ENCODE data around the gene CRPPA.
"Not testable (repeated sequence)": the region's sequence is repeated elsewhere in the genome, so short reads cannot be mapped to it uniquely, and the experiment has no call there.

The CRPPA gene

DNA sequence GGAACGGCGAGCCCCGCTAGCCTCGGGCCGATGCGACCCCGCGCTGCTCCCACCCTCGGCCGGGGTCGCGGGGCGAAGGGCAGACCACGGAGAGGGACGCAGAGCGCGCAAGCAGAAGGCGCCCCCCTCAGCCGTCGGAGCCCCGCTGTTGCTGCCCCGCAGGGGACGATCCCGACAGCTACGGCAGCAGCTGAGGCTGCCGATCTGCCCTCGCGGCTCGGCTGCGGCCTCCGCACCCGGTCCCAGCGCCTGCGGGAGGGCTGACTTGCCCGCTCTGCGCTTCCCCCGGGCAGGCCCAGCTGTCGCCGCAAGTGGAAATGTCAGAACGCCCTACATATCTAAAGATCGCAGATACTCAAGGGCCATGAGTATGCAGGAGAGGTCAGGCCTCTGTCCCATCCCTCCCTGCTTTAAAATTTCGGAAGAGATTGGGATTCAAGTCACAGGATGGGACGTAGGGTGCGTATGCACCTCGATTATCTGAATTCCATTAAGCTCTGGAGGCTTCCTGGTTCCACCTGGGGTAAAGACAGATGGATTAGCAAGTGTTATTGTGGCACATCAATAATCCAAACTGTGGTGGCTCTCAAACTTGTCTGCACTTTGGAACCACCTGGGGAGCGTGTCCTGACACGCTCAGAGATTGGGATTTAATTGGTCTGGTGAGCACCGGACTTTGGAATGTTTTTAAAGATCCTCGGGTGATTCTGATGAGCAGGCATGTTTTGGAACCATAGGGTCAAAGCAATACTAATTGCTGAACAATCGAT lies at the start of gene CRPPA:
Gene CRPPA, minus strand, starts transcription at position 206 of the 770 bp plus-strand sequence. CDS start 216 bp downstream, outside the sequence.
- peak; percentile 17 to 21 for DNase-seq (ENCODE audit: low read depth in 2 of 2)

DNA sequence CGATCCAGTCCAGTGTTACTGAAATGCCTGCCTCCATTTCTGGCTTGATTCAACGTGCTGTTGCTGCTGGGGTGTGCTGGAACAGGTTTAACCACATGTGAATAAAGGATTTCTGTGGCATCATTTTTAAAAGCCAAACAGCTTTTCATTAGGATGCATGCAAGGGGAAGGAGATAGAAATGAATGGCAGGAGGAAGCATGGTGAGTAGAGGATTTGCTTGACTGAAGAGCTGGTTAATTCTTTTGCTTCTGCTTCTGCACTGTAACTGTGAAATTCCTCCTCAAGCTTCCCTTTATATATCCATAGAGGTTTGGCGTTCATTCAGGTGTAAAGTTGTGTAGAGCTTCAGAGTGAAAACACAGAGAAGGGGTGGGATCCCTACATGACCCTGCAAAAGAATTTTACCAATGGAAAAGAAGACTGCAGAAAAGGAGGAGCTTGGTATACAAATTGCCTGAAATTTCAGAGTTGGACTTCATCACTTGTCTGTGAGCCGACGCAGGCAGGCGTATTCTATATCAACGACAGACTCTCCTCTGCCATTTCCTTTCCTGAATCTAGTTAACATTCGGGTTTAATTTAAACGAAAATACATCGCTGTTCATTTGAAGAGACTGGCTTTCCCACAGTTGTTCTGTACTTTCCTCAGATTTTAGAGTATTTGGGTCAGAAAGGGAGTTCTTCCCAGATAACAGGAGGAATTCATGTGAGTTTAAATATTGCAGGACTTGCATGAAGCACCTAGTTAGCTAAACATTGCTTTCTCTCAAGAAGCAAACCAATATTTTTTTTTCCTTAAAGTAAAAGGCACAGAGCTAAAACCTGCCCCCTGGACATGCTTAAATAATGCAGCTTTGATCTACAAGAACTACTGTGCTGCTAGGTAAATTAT lies 44.4 kb upstream of the CRPPA start, which contains the start of gene SOSTDC1:
Gene SOSTDC1, minus strand, starts transcription at position 270 of the 893 bp plus-strand sequence. Its CDS starts 70 bp downstream, at position 200.
- DNase-seq (ENCODE audit: low read depth in 2 of 2), result no peak

DNA sequence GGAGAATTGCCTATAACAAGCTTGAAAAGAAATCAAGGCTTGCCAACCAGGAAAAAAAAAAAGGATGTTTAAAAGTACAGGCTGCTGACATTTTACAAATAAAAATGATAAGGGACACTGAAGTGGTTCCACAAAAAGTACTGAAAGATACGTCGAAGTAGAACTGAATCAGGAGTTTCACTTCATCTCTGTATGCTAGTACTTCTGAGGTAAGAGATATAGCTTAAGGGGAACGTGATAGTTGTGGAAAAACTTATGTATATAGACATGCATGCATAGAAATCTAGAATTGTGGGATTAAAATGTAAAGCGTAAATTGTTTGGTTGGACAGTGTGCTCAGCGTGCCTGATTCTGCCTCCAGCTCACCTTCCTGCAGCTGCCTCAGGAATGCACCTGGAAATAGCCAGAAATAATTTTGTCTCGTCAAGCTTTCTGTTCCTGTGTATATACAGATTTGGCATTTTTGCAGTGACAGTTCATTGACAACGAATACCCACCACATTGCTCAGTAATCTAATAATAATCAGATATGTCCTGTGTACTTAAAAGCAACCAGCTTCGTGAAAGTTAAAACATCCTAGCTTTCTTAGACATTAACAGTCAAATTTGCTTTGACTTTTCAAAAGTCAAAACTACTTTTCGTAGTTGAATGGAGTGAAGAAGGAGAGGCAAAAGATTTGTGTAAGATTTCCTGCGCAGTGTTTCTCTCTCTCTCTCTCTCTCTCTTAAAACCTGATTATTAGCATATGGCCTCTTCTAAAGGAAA lies 42.8 kb upstream of the CRPPA start:
- no peak for DNase-seq (ENCODE audit: low read depth in 2 of 2)

DNA sequence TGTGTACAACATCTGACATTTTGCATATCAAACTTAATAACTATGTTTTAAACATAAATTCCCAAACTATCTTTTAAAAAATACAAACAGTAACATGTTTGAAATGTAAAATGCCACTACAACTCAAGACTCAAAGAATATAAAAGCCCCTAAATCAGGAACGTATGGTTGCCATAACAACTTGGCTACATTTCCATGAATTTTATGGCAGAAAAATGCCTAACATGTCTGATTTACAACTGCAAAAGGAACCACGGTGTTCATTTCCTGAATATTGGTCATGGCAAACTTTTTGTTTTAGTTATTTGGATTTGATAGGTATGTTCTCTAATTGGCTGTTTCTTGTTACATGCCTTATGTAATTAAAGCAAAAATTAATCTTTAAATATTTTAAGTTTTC lies 42.2 kb upstream of the CRPPA start:
- no peak for DNase-seq (ENCODE audit: low read depth in 2 of 2)

DNA sequence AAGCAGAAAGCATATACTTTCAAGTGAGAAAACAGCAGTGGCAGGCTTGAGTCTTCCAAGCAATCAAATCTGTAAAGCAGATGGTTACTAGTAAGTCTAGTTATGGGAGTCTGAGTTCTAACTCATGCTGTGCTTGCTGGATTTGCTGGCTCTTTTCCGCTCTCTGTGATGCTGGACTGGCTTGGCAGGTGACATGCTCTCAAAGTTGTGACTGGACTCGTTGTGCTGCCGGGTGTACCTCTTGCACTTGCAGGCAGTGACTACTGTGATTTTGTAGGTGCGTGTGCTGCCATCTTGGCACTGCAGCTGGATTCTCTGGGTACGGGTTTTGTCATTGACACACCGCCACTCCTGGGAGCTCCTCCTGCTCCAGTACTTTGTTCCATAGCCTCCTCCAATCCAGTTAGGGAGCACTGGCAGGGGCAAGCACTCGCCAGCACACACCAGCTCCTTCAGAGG lies 41.1 kb upstream of the CRPPA start:
- DNase-seq (ENCODE audit: low read depth in 2 of 2), result no peak

DNA sequence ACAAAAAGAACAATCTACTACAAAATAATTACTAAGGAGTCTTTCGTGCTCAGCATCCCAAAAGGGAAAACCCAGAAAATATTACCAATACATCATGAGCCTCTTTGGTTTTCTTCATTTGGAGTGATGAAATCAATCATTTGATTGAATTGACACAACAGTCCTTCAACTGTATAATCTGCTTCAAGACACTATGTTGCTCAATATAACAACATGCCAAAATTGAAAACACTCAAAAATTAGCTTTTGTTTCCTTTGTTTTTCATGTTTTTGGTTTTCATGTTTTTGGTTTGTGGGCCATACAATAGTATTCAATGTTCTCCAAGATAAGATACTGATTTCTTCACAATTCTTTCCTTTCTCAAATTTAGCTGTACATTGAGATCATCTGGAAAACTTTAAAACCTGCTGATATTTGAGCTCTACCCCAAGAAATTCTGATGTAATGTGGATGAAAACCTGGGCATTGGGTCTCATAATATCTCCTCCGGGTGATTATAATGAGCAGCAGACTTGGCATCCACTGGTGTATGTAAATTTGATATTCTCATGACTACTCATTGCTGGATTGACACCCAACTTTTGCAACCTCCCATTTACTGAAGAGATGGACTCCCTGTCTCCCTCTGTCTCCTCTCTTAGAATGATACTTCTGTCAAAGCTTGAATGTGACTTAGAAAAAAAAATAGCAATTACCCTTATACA lies 39.6 kb upstream of the CRPPA start:
- no peak for DNase-seq (ENCODE audit: low read depth in 2 of 2)

DNA sequence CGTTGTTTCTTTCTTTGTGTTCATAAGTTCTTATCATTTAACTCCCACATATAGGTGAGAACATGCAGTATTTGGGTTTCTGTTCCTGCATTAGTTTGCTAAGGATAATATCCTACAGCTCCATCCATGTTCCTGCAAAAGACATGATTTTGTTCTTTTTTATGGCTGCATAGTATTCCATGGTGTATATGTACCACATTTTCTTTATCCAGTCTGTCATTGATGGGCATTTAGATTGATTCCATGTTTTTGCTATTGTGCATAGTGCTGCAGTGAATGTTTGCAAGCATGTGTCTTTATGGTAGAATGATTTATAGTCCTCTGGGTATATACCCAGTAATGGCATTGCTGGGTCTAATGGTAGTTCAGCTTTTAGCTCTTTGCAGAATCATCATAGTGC lies 35.0 kb upstream of the CRPPA start:
- DNase-seq (ENCODE audit: low read depth in 2 of 2), result not testable (repeated sequence)

DNA sequence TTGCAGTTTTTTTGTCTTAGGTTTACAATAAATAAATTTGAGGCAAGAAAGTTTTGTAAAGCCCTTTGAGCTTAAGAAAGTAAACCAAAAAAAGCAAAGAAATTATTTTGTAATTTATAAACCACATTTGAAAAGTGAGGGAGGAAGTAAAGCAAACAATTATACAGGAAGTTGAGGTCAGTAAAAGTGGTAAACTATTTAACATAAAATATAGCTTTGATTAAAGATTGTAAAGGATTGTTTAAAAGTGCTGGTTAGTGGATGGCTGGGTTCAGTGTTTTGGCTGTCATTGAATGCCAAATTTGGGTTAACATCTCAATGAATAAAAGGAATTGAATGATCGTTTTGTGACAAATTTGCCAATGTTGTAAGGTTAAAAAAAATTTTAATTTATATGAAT lies 34.3 kb upstream of the CRPPA start:
- no peak for DNase-seq (ENCODE audit: low read depth in 2 of 2)

DNA sequence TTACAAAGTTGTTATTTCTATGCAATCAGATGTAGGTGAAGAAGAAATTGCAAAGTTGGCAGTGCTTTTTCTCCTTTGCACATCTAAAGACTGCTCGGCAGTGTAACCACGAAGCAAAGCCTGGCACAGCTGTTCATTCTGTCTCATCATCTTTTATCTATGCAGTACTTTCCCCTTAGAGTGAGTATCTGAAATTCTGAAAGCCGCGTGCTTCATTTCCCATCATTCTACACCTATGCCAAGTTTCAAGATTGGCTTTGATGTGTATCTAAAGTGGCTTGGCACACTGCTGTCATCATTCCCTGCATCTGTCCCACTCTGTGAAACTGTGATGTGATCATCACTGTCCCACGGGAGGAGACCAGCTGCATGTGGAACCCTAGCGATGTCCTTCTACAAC lies 29.0 kb upstream of the CRPPA start:
- no peak for DNase-seq (ENCODE audit: low read depth in 2 of 2)

DNA sequence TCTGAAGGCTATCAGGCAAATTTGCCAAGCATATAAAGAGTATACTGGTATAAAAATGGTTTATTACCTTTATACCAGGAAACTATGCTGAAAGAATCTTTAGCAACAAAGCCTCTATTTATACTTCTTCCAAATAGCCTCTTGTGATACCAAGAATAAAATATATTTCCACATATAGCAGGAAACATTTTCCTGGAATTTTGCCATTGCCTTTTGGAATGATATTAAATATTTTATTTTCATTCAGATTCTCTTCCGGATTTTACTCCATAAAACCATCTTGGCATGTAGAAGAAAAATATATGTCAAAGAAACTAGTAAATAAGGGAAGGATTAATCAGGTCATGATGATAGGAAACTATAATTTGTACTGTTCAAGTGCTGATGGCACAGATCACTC lies 26.5 kb upstream of the CRPPA start:
- DNase-seq (ENCODE audit: low read depth in 2 of 2), result no peak

DNA sequence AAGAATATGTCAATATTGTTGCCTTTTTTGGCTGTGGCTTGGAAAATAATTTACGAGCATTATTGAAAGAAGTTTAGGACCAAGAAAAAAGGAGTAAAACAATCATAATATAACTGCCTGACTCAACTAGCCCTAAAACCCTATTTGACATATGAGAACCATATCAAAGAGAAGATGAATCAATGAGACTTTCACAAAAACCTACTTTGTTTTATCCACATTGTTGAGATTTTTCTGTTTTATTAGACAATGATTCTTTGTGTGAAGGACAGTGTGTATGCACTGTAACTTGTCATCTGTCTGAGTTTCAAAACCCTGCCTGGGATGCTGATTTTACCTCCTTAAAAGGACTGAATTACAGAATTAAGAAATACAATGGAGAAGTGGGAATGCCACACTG lies 25.2 kb upstream of the CRPPA start:
- no peak for DNase-seq (ENCODE audit: low read depth in 2 of 2)

DNA sequence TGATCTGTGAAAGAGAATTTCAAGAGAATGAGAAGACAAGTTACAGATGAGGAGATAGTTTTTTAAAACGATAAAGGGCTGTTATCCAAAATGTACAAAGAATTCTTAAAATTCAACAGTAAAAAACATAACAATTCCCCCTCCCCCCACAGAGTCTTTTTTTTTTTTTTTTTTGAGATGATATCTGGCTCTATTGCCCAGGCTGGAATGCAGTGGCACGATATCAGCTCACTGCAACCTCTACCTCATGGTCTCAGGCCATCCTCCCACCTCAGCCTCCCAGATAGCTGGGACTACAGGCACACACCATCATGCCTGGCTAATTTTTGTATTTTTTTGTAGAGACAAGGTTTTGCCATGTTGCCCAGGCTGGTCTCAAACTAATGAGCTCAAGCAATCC lies 22.5 kb upstream of the CRPPA start:
- DNase-seq (ENCODE audit: low read depth in 2 of 2), result not testable (repeated sequence)

DNA sequence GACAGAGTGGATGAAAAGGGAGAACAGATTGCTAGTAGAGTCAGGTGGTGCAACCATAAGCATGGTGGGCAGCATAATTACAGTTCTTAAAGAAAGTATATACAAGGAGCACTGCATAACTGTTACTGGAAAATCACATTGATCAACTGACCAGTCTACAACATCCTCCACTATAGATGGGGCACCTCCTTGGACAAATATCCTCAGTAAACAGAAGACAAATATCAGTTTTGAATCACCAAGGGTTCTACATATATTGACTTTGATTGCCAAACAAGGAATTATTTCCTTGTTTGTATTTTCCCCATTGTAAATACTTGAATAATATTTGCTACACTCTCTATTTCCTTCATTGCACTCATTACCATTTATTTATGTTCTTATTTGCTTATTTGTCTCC lies 17.6 kb upstream of the CRPPA start:
- DNase-seq (ENCODE audit: low read depth in 2 of 2), result no peak

DNA sequence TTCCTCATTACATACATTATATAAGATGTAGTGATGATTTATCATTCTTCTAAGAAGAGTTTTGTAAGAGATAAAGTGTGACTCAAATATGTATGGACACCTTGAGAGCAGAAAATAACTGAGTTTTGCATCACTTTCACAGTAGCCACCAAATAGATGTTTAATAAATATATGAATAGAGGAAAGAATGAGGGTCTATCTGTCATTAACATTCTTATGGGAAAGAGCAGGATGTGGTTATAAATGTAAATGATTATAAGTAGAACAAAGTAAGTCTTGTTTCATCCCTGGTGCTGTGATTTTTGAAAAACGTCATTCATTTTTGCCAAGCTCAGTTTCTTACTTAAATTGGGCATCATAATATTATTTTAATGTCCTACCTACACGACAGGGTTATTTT lies 15.0 kb upstream of the CRPPA start:
- no peak for DNase-seq (ENCODE audit: low read depth in 2 of 2)

DNA sequence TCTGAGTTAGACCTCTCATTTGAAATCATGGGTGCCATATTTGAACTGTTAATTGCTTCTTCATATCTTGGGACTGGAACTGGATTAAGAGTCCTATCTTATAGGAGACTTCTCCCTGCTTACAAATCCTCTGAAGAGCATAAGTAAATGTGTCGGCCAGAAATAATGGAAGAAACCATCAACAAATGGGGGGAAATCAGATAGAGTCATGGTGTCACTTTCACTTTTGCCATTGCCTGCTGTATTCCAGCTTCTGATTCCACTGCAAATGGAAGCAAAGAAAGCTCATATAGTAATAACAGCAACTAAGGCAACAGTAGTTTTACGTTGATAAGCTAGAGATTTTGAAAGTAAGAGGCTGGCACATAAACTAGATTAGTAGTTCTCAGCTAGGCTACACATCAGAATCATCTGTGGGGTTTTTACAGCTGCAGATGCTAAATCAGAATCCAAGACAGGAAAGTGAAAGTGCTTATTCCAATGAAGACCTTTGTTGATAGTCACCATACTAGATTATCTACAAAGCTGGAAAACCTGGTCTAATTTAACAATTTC lies 12.3 kb upstream of the CRPPA start:
- no peak for DNase-seq (ENCODE audit: low read depth in 2 of 2)

DNA sequence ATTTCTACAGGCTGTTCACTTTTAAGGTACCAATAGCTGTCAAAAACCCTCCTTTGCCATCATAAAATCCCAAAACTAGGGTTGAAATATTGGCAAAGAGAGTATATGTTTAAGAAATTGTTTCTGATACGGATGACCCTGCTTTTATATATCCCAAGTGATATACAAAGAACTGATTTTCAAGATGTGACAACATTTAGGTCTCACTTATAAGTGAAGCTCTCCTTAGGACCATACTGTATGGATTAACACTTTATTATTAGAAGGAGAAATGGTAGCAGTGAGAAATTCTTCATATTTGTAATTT lies 11.0 kb upstream of the CRPPA start:
- DNase-seq (ENCODE audit: low read depth in 2 of 2), result no peak

DNA sequence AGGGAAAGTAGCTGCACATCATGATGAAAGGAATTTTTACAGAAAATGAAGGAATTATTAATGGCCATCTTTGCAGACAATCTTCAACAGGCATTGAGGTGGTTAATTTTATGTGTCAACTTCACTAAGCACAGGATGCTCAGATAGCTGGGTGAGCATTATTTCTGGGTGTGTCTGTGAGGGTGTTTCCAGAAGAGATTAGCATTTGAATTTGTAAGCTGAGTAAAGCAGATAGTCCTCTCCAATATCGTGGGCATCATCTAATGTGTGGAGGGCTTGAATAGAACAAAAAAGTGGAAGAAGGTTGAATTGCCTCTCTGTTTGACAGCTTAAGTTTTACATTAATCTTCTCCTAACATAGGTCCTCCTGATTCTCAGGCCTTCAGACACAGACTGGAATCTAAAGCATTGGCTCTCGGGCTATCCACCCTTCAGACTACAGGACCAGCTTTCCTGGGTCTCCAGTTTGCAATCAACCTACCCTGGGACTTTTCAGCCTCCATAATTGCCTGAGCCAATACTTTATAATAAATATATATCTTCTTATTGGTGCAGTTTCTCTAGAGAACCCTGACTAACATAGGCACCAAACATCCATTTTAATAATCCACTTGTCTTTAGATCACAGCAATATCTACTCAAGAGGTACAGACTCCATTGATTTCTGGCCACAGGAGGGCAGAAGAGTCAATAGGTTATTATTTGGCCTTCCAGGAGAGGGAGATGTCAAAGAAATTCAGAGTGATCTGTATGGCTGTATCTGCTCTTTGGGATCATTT lies 10.5 kb upstream of the CRPPA start:
- DNase-seq (ENCODE audit: low read depth in 2 of 2), result no peak

DNA sequence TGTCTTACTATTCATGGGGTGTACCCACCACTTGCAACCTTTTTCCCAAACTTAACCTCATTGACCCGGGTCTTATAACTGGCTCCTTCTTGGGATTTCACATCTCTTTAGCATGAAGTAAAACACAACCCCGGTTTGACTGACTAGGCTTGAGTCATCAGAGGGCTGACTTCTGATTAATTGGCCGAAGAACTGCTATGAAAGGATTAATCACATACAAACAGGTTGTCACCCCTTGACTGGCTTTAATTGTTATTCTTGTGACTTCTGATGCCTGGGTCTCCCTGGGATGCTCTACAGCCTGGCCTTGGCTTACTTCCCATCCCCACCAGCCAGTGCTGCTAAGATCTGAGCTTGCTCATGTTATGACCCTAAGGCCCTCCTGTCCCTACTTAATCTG lies 8.8 kb upstream of the CRPPA start:
- DNase-seq (ENCODE audit: low read depth in 2 of 2), result no peak

DNA sequence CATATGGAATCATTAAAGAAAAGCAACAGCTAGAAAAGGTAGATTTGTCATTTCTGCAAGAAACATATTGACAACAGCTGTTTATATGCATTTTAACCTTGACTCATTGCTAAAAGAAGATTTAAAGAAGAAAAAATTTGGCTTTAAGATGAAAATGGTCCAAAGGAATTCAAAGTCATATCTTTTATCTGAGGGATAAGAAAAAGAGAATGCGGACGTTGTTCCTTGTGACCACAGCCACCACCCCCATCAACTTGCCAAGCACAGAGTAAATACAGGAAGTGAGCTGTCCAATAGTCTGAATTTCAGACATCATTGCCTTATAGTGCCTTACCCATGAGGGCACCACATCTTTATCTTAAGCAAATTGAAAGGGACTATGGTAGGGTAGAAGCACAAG lies 7.3 kb upstream of the CRPPA start:
- no peak for DNase-seq (ENCODE audit: low read depth in 2 of 2)

DNA sequence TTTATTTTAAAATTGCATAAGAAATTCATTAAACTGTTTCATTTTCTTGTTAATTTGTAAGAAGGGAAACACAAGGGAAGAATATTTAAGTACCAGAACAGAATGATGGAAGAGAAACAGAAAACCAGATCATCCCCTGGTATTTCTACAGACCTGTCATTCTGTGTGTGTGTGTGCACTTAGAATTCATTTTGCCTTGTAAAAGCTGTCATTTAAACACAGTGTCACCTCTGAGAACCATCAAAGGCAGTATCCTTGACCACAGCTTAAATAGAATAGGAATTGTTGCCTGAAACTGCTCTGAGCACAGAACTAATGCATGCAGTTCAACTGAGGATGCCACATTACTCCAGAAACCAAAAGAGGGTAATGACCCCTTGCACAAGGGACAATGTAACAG lies 6.8 kb upstream of the CRPPA start:
- no peak for DNase-seq (ENCODE audit: low read depth in 2 of 2)

DNA sequence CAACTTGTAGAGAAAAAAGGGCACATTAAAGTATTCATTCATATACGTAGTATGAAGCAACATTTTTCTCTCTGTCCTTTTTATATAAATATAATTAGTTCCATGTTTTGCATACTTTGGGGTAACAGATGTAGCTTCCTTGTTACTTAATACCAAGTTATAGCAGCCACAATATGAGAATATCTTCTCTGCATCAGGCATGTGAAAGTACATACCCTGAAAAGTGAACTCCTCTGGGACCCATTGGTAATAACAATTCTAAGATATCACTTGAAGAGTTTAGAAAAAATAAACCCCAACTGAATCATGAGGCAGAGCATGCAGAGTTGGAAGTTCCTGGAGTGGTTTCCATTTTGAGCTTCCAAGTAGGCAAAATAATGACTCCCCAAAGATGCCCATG lies 2.4 kb upstream of the CRPPA start:
- DNase-seq (ENCODE audit: low read depth in 2 of 2), result no peak
